ENCODE data around the gene C3orf22.

GRCh38 chr3:126537116-126537729 is 21.5 kb downstream of the C3orf22 start:
- no peak for TF ChIP-seq EZH2 (optimal IDR thresholded peaks at IDR 0.05; ENCODE audit: low read depth, low read length)
- no peak for TF ChIP-seq CTCF (IDR thresholded peaks at IDR 0.05; ENCODE audit: low read length)
- TF ChIP-seq EZH2phosphoT487 (IDR thresholded peaks at IDR 0.05; ENCODE audit: low read length) = no peak
